Left forelimb (tissue), 1 donor: ENCODE measurements around the gene AFF3.
"Not testable (repeated sequence)": the region's sequence is repeated elsewhere in the genome, so short reads cannot be mapped to it uniquely, and the experiment has no call there.

Source experiments
- DNase-seq: peaks from one replicate; pipeline ENCODE4 v3.0.0-alpha.2; 2018; ENCODE audit warnings: low spot score

Gene AFF3, protein sequence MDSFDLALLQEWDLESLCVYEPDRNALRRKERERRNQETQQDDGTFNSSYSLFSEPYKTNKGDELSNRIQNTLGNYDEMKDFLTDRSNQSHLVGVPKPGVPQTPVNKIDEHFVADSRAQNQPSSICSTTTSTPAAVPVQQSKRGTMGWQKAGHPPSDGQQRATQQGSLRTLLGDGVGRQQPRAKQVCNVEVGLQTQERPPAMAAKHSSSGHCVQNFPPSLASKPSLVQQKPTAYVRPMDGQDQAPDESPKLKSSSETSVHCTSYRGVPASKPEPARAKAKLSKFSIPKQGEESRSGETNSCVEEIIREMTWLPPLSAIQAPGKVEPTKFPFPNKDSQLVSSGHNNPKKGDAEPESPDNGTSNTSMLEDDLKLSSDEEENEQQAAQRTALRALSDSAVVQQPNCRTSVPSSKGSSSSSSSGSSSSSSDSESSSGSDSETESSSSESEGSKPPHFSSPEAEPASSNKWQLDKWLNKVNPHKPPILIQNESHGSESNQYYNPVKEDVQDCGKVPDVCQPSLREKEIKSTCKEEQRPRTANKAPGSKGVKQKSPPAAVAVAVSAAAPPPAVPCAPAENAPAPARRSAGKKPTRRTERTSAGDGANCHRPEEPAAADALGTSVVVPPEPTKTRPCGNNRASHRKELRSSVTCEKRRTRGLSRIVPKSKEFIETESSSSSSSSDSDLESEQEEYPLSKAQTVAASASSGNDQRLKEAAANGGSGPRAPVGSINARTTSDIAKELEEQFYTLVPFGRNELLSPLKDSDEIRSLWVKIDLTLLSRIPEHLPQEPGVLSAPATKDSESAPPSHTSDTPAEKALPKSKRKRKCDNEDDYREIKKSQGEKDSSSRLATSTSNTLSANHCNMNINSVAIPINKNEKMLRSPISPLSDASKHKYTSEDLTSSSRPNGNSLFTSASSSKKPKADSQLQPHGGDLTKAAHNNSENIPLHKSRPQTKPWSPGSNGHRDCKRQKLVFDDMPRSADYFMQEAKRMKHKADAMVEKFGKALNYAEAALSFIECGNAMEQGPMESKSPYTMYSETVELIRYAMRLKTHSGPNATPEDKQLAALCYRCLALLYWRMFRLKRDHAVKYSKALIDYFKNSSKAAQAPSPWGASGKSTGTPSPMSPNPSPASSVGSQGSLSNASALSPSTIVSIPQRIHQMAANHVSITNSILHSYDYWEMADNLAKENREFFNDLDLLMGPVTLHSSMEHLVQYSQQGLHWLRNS (N-terminal part only)

GRCh38 chr2:100142393-100142792 is at the start of gene AFF3:
TSS of gene AFF3 (minus strand) at chr2:100142590. CDS start at chr2:100104454, 38,136 bp downstream.
- DNase-seq, result no peak

DNA sequence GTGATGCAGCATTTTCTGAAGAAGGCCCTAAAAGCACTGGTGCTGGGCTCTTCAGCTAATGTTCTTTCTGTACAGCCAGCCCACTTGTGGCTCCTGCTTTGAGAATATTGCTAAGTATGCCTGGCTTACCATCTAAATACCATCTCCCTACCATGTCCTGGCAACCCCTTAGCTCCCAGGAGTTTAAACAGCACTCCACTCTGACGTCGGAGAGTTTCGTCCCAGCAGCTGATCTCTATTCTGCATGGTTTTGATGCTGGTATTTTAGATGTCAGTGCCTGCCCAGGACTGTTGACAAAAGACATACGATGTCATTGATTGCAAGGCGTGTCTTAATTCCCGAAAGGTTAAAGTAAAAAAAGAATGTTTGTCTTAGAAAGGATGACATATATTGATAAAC is 47.0 kb upstream of the AFF3 start:
- DNase-seq, result no peak

- no peak for DNase-seq
Measured at GRCh38 chr2:100188326-100188725, 45.9 kb upstream of the AFF3 start.

GRCh38 chr2:100186126-100186525 is 43.7 kb upstream of the AFF3 start:
- no peak for DNase-seq

DNA sequence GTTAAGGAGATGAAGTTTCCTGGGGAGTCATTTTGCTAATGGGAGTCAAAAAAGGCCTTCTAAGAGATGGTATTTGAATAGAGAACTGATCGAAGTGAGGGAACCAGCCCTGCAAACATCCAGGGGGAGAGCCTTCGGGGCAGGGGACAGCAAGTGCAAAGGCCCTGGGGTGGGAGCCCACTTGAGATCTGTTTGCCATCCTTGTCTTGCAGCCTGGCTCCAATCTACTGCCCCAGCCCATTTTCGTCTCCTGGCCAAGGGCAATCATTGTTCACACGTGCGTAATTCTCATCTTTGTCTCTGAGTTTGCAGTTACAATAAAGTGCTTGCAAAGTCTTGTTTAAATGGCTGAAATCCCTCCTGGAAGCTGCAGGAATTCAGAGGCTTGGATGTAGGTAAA is 43.1 kb upstream of the AFF3 start:
- no peak for DNase-seq

DNA sequence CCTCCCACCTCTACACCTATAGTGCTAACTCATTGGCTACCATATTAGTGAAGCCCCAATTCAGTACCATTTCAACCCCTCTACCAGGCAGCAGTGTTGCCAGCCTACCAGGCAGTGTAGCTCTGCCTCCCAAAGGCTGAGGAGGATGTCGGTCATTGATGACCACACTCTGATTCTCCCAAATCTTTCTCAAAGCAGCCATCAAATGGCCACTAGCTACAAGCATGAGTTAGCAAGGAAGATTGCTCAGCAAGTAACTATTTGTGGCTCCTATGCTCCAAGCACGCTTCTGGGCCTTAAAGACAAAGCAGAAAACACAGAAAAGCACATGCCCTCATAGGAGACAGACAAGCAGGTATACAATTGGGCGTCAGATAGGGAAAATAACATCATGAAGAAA is 42.7 kb upstream of the AFF3 start:
- no peak for DNase-seq

GRCh38 chr2:100184055-100184737 is 41.8 kb upstream of the AFF3 start:
- no peak for DNase-seq

DNA sequence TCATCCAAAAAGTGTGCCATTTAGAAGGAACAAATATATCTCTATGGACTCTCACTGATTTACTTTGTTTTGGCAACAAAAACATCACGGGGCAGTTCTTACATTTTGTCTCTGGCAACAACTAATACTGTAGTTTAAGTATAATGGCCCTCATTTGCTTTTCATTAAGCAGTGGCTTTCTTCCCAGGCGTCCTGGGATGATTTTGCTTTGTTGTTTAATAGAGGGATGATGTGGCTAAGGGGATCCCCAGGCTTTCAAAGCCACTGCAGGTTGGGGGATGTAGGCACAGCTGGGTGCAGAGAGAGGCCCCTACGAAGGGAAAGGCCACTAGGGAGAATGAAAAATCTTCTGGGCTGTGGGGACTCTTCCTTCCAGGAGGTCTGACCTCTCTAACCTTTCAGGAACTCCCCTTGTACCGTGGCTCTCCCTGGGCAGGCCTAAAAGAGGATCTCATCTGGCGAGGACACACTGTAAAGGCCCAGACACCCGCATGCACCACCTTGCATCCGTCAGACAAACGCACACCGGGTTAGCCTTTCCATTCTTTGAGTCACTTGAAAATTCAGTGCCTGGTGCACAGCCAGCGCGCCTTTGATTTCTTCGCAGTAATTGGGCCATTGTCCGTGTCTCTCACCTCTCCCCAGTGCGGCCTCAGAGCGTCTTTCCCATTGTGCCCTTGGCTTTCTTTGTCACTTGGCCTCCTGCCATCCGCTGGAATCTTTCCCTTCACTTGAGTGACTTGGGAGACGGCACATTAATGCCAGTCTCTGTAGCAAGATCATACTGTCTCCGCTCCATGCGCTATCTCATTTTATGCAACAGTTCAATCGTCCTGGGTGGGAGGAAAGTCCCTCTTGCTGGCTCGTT is 40.3 kb upstream of the AFF3 start:
- DNase-seq, result no peak

GRCh38 chr2:100180503-100180902 is 38.1 kb upstream of the AFF3 start:
- DNase-seq, result no peak

DNA sequence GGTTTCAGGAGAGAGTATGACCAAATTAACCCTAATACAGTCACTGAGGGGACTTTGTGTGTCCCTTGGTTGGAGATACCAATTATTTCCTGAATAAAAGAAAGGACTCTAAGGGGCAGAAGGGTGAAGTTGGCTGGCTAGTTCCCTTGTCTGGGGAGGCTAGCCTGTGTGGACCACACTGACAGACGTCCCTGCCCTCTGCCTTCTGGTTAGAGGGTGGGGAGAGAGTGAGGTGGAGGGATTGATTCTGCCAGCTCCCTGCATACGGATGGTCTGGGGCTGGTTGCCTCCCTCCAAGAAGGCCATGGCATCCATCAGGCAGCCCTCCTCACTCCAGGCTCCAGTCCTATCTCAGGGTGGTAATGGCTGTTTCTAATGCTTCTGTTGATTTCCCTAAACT is 37.4 kb upstream of the AFF3 start:
- no peak for DNase-seq

DNA sequence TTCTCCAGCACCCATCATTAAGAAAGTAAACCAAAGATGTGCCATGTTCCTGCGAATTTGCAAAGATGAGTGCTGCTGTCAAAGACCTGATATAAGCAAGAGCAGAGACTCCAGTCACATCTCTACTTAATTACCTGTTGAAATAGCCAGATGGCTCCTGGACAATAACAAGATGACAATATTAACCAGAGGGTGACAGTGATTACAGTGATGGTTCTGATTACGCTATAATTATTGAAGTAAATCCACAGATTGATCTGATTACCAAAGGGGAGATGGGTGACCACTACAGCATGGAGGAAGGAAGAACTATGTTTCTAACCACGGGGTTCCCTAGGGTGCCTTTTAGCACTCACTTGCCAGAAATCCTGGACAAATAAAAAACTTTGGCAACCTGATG is 36.5 kb upstream of the AFF3 start:
- no peak for DNase-seq

DNA sequence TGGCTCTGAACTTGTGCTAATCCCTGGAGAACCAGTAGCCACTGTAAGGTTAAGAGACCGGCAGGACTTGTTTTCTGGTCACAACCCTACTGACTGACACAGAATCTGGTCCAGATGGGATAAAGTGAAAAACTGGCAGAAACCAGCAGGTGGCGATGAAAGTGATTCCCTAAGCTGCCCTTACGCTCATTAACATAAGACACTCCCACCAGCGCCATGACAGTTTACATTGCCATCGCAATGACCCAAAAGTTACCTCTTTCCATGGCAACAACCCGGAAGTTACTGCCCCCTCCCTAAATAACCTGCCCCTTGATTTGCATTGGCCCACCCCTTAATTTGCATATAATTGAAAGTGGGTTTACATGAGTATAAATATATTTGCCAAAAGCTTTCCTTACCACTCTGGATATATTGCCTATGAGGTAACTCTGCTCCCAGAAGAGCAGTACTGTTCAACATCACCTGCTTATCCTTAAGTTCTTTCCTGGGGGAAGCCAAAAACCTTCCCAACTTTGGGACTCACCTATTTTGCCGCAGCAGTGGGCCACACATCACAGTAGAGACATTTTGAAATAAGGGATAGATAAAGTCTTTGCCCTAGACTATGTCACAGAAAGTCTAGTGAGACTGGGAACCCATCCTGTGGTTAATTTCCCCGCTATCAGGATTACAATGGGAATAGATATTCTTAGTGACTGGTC is 35.8 kb upstream of the AFF3 start:
- no peak for DNase-seq

- no peak for DNase-seq
Measured at GRCh38 chr2:100176925-100177324, 34.5 kb upstream of the AFF3 start.

DNA sequence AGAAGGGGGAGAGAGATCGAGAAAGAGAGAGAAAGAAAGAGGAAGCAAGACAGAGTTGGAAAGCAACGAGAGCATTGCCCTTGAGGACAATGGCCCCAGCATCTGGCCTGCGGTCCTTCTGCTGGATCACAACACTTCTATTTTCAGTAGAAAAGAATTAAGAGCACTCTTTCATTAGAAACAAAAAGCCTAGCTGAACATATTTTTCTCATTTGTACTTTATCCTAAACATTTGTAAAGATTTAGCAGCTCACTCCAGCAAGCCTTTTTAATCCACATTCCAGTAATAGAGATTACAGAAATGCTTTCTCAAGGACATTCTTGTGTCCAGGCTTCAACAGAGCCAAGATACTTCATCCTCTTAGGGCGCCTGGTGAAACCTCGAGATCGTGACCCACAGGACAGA is 31.6 kb upstream of the AFF3 start:
- no peak for DNase-seq

- DNase-seq, result no peak
Measured at GRCh38 chr2:100166701-100167100, 24.3 kb upstream of the AFF3 start.

- no peak for DNase-seq
Measured at GRCh38 chr2:100163605-100164004, 21.2 kb upstream of the AFF3 start.

GRCh38 chr2:100161945-100162620 is 19.7 kb upstream of the AFF3 start:
- no peak for DNase-seq

DNA sequence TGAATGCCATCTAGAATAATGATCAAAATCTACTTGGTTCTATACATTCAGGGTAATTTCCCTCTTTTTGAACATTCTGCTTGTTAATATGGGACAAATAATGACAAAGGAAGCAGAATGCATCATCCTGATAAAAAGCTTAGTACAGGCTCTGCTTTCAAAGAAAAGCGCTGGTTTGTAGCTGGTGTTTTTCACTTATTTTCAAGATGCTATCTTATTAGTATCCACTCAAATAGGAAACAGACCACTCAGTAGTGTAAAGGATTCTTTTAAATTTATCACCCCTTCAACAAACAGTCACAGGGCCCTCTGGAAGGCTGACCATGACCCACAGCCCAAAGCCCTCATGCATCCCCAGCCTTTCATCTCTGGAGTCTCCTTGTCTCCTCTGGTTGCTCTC is 18.0 kb upstream of the AFF3 start:
- DNase-seq, result no peak

GRCh38 chr2:100151832-100152231 is 9.4 kb upstream of the AFF3 start:
- not testable (repeated sequence) for DNase-seq

DNA sequence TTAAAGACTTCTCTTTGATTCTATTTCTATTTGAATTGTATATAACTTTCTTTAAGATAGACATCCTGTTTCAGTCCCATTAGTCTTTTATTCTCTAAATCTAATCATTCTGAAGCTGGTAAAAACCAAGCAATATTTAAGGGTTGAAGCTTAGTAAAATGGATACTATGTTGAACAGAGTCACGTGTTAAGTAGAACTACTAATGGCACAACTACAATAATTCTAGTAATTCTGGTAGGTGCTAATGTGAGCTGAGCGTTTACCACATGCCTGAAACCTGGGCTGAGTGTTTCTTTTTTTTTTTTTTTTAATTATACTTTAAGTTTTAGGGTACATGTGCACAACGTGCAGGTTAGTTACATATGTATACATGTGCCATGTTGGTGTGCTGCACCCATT is 8.9 kb upstream of the AFF3 start:
- no peak for DNase-seq
